ENCODE measurements around the gene RNASEL.

RNASEL gene

DNA sequence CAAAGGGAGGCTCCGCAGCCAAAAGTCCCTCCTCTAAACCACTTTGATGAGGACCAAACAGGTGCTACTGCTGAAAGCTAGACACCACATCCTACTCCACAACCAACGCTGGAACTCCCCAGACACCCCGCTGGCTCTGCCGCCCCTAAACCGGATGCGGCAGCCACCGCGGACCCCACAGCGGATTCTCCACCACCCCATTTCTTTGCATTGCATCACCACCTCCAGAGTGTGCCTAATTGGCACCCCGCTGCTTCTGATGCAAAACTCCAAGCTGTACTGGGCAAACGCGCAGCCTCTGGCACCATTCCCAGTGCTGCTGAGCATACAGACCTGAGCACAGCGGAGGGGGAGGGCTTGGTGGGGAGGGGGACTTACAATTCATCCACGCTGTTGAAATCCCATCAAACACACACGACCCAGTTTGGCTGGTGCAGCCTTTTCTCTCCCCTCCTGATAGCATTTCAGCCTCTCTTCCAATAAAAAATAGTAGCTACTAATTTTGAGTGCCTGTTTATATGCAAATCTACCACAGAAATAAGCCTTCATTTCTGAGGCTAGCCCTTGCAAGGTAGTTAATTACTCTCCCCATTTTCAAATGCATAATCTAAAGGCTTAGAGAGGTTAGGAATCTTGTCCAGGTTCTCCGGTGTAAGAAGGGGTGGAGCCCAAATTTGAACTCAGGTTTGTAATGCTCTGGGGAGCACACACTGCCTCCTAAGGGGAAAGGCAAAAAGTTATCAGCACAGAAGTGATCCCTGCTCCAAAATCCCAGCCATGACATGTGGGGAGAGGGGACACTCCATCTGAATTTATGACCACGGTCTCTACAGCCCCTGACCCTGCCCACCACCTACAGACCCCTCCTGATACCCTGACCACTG is 27.3 kb upstream of the RNASEL start (continued):
- TF ChIP-seq, protein P1, sequence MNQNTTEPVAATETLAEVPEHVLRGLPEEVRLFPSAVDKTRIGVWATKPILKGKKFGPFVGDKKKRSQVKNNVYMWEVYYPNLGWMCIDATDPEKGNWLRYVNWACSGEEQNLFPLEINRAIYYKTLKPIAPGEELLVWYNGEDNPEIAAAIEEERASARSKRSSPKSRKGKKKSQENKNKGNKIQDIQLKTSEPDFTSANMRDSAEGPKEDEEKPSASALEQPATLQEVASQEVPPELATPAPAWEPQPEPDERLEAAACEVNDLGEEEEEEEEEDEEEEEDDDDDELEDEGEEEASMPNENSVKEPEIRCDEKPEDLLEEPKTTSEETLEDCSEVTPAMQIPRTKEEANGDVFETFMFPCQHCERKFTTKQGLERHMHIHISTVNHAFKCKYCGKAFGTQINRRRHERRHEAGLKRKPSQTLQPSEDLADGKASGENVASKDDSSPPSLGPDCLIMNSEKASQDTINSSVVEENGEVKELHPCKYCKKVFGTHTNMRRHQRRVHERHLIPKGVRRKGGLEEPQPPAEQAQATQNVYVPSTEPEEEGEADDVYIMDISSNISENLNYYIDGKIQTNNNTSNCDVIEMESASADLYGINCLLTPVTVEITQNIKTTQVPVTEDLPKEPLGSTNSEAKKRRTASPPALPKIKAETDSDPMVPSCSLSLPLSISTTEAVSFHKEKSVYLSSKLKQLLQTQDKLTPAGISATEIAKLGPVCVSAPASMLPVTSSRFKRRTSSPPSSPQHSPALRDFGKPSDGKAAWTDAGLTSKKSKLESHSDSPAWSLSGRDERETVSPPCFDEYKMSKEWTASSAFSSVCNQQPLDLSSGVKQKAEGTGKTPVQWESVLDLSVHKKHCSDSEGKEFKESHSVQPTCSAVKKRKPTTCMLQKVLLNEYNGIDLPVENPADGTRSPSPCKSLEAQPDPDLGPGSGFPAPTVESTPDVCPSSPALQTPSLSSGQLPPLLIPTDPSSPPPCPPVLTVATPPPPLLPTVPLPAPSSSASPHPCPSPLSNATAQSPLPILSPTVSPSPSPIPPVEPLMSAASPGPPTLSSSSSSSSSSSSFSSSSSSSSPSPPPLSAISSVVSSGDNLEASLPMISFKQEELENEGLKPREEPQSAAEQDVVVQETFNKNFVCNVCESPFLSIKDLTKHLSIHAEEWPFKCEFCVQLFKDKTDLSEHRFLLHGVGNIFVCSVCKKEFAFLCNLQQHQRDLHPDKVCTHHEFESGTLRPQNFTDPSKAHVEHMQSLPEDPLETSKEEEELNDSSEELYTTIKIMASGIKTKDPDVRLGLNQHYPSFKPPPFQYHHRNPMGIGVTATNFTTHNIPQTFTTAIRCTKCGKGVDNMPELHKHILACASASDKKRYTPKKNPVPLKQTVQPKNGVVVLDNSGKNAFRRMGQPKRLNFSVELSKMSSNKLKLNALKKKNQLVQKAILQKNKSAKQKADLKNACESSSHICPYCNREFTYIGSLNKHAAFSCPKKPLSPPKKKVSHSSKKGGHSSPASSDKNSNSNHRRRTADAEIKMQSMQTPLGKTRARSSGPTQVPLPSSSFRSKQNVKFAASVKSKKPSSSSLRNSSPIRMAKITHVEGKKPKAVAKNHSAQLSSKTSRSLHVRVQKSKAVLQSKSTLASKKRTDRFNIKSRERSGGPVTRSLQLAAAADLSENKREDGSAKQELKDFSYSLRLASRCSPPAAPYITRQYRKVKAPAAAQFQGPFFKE (tag by site-specific recombination; IDR thresholded peaks at IDR 0.05; ENCODE audit: borderline replicate concordance) = no peak
- TF ChIP-seq ZFHX2 (tag by site-specific recombination; conservative IDR thresholded peaks at IDR 0.05) (peak; percentile 80), RBAK (tag by site-specific recombination; IDR thresholded peaks at IDR 0.05) (no peak), ZNF514 (tag by site-specific recombination; IDR thresholded peaks at IDR 0.05) (no peak), ZSCAN16 (tag by site-specific recombination; IDR thresholded peaks at IDR 0.05) (no peak; the same call in 1 of the 2 replicates), ZNF558 (tag by site-specific recombination; IDR thresholded peaks at IDR 0.05) (peak; percentile 56; the same call in 1 of the 2 replicates), ZNF140 (tag by site-specific recombination; IDR thresholded peaks at IDR 0.05) (no peak), ZNF843 (tag by site-specific recombination; IDR thresholded peaks at IDR 0.05) (peak; percentile 93), ZNF623 (tag by site-specific recombination; IDR thresholded peaks at IDR 0.05) (peak; percentile 24; the same call in 1 of the 2 replicates), OVOL3 (tag by site-specific recombination; IDR thresholded peaks at IDR 0.05) (peak; percentile 78; the same call in 1 of the 2 replicates), ZFP69B (tag by site-specific recombination; IDR thresholded peaks at IDR 0.05) (peak; percentile 97), ZNF354C (tag by site-specific recombination; IDR thresholded peaks at IDR 0.05; ENCODE audit: borderline replicate concordance, low read depth) (no peak), ZNF19 (tag by site-specific recombination; IDR thresholded peaks at IDR 0.05; ENCODE audit: low read depth) (no peak; the same call in 1 of the 2 replicates), ZSCAN23 (tag by site-specific recombination; IDR thresholded peaks at IDR 0.05) (peak; percentile 92), ZFP41 (tag by site-specific recombination; IDR thresholded peaks at IDR 0.05; ENCODE audit: borderline replicate concordance) (no peak), ZNF555 (tag by site-specific recombination; conservative IDR thresholded peaks at IDR 0.05) (no peak), ZNF112 (tag by site-specific recombination; IDR thresholded peaks at IDR 0.05) (no peak), ZNF580 (tag by site-specific recombination; IDR thresholded peaks at IDR 0.05) (peak; percentile 93), ZNF423 (tag by site-specific recombination; IDR thresholded peaks at IDR 0.05) (peak; percentile 82; the same call in 1 of the 2 replicates), ZNF549 (tag by site-specific recombination; IDR thresholded peaks at IDR 0.05) (no peak), ZNF404 (tag by site-specific recombination; IDR thresholded peaks at IDR 0.05) (no peak), BCL11B (tag by site-specific recombination; IDR thresholded peaks at IDR 0.05; ENCODE audit: low read depth) (peak; percentile 92)
- TF ChIP-seq, protein P2, sequence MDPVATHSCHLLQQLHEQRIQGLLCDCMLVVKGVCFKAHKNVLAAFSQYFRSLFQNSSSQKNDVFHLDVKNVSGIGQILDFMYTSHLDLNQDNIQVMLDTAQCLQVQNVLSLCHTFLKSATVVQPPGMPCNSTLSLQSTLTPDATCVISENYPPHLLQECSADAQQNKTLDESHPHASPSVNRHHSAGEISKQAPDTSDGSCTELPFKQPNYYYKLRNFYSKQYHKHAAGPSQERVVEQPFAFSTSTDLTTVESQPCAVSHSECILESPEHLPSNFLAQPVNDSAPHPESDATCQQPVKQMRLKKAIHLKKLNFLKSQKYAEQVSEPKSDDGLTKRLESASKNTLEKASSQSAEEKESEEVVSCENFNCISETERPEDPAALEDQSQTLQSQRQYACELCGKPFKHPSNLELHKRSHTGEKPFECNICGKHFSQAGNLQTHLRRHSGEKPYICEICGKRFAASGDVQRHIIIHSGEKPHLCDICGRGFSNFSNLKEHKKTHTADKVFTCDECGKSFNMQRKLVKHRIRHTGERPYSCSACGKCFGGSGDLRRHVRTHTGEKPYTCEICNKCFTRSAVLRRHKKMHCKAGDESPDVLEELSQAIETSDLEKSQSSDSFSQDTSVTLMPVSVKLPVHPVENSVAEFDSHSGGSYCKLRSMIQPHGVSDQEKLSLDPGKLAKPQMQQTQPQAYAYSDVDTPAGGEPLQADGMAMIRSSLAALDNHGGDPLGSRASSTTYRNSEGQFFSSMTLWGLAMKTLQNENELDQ (tag by site-specific recombination; IDR thresholded peaks at IDR 0.05; ENCODE audit: low read depth) = no peak
- TF ChIP-seq, protein P3, sequence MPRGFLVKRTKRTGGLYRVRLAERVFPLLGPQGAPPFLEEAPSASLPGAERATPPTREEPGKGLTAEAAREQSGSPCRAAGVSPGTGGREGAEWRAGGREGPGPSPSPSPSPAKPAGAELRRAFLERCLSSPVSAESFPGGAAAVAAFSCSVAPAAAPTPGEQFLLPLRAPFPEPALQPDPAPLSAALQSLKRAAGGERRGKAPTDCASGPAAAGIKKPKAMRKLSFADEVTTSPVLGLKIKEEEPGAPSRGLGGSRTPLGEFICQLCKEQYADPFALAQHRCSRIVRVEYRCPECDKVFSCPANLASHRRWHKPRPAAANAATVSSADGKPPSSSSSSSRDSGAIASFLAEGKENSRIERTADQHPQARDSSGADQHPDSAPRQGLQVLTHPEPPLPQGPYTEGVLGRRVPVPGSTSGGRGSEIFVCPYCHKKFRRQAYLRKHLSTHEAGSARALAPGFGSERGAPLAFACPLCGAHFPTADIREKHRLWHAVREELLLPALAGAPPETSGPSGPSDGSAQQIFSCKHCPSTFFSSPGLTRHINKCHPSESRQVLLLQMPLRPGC (tag by site-specific recombination; IDR thresholded peaks at IDR 0.05) = peak; percentile 95
- TF ChIP-seq, protein P4, sequence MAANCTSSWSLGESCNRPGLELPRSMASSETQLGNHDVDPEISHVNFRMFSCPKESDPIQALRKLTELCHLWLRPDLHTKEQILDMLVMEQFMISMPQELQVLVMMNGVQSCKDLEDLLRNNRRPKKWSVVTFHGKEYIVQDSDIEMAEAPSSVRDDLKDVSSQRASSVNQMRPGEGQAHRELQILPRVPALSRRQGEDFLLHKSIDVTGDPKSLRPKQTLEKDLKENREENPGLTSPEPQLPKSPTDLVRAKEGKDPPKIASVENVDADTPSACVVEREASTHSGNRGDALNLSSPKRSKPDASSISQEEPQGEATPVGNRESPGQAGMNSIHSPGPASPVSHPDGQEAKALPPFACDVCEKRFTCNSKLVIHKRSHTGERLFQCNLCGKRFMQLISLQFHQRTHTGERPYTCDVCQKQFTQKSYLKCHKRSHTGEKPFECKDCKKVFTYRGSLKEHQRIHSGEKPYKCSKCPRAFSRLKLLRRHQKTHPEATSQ (tag by site-specific recombination; IDR thresholded peaks at IDR 0.05) = no peak

All from HEK293 (cell line).